DMS153 treated with DMSO at 0.1 percent for 48 hours (cell line): ENCODE measurements around the gene SPATA31D4.

ENCODE experiments used
- DNase-seq: peaks from one replicate; lab custom pipeline; 2025; ENCODE audit not compliant: unreplicated experiment; lab: John Stamatoyannopoulos, UW

SPATA31D4 gene

DNA sequence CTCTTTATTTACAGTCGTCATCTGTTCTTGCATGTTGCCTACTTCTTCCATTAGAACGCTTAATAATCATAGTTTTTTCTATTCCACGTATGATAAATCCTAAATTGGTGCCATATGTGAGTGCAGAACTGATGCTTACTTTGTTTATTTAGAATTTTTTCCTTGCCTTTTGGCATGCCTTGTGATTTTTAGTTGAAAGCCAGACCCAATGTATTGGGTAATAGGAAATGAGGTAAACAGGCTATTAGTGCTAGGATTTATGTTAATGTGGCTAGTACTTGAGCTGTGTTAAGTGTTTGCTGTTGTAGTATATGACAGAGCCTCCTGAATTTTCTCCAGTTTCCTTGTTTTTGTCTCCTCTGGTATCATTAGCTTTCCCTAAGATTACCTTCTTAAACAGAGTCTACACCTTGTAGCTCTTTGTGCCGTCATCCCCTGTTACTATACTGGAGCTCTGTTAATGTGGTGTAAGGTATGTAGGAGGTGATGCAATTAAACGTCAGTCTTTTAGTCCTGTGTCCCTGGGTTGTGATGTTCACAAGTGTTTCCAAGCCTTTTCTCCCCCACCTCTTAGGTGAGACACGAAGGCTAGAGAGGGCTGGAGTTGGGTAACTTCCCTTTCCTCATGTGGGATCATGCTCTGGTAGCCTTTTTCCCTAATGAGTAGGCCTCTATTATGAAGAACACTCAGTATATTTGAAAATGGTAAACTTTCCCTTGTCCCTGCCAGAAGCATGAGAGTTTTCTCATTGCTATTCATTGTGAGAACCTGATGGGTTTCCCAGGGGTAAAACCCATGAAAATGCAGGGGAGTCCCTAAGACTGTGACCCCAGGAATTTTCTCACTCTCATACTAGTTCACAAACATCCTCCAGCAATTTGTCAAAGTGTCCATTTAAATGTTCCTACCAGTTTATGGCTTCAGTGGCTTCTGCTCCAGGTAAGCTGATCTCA lies 36.3 kb downstream of the SPATA31D4 start:
- no peak for DNase-seq

DNA sequence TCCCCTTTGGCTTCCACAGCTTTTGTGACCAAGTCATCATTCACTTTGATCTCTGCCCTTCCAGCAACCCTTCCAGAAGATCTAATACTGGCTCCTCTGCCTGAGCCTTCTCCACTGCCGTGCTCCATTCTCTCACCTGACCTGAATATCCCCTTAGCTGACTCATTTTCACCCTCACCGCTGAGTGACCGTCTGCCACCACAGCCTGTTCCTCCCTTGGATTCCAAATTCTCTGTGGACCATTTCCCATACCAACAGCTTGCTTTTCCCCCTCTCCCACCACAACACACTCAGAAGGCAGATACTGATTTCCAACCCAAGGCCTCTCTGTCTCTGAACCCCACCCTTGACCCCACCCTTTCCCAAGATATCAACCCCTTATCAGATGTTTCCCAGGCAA lies 39.8 kb downstream of the SPATA31D4 start:
- no peak for DNase-seq

DNA sequence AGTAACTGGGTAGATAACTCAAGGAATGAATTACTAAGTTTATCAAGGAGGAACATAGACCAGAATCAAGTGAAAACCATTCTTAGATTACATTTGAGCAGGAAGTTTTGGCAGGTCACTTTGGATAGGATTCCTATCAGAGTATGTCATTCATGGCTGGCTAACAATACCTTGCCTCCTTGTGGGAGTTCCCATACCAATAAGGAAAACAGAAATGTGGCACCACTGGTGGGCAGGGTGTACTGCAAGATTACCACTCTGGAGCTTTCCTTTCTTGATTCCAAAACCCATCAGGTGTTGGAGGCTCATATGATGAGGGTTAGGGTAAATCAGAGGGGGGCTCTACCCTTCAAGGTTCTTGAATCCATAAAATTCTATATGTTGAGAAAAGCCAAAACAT lies 41.7 kb downstream of the SPATA31D4 start:
- no peak for DNase-seq

DNA sequence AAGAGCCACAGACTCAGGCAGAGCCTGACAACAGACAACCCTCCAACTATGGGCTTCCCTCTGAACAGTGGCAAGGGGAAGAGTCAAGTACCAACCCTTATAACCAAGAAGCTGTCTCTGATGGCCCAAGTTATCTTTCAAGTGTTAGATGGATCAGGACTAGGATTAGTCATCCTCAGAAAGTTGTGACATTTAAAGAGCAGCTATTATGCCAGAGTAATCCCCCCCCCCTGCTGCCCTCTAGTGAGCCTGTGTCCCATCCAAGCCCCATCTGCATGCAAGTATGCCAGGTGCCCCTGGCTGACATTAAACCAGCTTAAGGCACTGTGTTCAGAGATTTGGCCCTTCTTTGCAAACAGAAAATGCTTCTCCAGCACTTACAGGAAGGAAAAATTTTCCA lies 43.5 kb downstream of the SPATA31D4 start:
- no peak for DNase-seq

DNA sequence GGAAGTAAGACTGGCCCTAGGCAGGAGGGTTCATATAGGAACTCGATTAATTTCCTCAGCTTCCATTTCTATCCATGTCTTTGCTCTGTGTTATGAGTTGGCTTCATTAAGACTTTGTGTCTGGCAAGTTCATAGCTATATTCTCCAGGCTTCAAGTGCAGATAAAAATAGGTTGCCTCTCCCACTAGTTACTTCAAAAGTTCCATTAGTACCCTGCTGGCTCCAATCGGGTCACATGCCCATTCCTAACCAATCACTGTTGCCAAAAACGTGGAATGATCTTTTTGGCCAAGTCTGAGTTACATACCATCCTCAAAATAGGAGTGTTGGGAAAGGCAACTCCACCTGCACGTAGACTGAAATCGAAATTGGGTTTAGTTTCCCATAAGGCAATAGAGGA lies 46.5 kb downstream of the SPATA31D4 start:
- DNase-seq, result no peak

DNA sequence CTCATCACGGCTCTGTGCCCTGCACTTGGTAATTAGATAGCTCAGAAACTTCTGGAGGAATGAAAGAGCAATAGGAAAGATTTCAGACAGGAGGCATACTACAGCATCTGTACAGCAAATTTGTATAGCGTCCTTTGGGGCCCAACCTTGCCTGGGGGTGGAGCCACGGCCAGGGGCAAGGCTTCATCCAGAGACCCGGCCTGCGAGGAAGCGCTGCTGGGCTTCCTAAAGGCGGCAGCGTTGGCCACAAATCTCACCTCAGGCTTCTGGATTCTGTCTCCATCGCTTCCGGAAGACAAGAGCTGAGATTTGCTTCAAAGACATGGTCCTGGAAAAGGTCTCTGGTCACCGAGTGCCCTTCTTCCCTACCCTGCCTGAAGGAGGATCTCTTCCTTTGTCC lies 48.1 kb downstream of the SPATA31D4 start:
- no peak for DNase-seq

DNA sequence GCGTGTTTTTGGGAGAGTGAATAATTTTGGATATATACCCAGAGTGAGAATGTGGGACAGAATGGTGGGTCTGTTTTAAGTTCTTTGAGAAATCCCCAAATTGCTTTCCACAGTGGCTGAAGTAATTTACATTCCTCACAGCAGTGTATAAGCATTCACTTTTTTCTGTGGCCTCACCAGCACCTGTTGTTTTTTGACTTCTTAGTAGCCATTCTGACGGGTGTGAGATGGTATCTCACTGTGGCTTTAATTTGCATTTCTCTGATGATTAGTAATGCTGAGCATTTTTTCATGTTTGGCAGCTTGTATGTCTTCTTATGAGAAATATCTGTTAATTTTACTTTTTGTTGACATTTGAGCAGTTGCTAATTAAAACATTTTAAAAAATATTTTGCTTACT lies 51.0 kb downstream of the SPATA31D4 start:
- no peak for DNase-seq

DNA sequence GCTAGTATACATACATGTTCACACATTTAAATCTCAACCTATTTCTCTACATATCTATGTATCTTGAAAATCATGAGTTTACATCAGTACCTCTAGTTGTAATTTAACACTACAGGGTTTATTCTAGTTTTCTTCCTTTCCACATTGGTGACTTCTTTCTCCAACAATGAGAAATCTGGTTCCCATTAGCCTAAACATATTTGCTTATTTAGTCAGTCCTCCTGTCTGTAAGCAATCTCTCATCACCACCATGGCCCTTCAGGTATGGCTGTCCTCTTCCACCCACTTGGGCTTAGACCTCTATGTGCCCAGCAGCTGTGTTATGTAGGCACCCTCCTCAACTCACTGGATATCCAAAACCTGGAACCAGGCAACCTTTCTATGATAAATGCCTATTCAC lies 52.3 kb downstream of the SPATA31D4 start:
- DNase-seq, result no peak

DNA sequence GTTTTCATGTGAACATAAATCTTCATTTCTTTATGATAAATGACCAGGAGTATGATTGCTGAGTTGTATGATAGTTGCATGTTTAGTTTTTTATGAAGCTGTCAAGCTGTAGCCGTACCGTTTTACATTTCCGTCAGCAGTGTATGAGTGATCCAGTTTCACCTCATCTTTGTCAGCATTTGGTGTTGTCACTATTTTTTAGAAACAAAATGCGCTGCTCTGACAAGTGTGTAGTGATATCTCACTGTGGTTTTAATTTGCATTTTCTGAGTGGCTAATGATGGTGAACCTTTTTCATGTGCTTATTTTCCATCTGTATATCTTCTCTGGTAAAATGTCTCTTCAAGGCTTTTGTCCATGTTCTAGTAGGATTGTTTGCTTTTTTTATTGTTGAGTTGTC lies 53.7 kb downstream of the SPATA31D4 start:
- no peak for DNase-seq
